ENCODE results near the gene C3orf18. TPM values are rescaled to one million over a fixed set of nuclear protein-coding genes. Genes with fewer than 3 reads are reported as not detected.

Gene C3orf18
- total RNA-seq, 1 experiment from 2014 or later: not detected

- DNase-seq (ENCODE audit: low spot score): no peak
Measured at GRCh38 chr3:50551054-50551659, 16.4 kb downstream of the C3orf18 start.

- peak; percentile 25 for DNase-seq (ENCODE audit: low spot score)
Measured at GRCh38 chr3:50550079-50550736, 17.3 kb downstream of the C3orf18 start.

- no peak for DNase-seq (ENCODE audit: low spot score)
Measured at GRCh38 chr3:50549226-50549625, 18.3 kb downstream of the C3orf18 start.

- no peak for DNase-seq (ENCODE audit: low spot score)
Measured at GRCh38 chr3:50545781-50546180, 21.8 kb downstream of the C3orf18 start.

DNA sequence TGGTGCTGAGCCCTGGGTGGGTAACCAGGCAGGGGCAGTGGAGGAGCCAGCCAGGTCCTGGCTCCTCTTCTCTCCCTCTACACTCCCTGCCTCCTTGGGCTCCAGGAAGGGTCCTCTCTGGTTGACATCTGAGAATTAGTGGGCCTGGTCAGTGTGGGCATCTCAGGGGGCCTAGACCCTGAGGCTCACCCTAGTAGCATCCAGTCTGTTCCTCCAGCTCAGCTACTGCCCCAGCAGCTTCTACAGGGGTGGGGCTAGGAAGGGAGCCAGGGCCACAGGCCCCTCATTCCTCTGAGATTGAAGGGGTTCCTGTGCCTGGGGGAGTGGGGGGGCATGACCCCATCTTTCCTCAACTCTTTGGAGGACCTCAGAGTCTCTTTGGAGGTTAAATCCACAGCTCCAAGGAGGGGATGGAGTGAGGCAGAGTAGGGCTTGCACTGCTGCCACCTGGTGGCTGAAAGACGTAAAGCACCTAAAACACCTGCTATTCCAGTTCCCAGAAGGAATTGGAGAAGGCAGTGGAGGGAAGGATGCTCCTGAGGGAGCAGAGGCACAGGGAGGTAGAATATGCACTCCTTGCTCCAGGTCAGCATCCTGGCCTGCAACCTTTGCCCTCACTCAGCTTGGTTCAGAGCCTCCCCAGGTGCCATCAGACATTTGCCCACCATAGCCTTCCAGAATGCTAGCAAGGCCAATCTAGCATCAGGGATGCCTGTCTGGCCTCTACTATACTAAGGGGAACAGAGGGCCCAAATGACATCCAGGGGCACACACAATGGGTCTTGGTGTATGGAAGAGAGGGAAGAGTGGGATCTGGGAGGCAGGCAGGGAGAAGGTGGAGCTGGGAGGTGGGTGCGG is 25.1 kb downstream of the C3orf18 start:
- DNase-seq (ENCODE audit: low spot score): peak; percentile 74

DNA sequence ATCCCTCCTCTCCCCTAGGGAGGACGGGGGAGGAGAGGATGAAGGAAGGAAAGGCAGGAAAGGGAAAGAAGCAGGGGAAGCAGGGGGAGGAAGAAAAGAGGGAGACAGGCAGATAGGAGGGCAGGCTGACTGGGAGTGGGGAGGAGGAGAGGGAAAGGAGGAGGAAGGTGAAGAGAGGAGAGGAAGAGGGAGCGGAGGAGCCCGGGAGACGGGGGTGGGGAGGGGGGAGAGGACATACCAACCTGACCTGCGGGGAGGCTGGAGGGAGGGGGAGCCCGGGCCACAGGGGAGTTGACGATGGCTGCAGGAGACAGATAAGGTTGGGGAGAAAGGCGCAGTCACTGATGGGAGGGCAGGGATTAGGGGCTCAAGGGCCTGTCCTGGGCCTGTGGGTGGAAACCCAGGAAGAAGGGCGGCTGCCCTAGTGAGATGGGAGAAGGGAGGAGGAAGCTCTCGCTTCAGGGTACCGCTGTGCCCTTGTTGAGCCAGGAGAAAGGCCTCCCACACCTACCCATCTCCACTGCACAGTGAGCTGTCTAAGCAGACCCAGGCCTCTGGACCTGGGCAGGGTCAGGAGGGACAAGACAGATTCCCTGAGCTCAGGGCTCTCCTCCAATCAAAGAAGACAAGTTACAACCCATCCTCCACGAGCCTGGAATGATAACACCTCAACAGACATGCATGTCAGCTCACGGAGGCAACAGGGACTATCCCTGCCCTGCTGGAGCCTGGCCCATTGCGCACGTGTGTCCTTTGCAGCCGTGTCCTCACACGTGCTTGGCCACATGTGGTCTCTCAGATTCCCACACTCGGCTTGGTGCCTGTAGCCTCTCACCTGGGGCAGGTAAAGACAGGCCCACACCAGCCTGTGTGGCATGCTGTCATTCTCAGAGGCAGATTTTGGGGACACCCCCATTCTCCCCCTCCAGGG is 27.9 kb downstream of the C3orf18 start:
- no peak for DNase-seq (ENCODE audit: low spot score)

DNA sequence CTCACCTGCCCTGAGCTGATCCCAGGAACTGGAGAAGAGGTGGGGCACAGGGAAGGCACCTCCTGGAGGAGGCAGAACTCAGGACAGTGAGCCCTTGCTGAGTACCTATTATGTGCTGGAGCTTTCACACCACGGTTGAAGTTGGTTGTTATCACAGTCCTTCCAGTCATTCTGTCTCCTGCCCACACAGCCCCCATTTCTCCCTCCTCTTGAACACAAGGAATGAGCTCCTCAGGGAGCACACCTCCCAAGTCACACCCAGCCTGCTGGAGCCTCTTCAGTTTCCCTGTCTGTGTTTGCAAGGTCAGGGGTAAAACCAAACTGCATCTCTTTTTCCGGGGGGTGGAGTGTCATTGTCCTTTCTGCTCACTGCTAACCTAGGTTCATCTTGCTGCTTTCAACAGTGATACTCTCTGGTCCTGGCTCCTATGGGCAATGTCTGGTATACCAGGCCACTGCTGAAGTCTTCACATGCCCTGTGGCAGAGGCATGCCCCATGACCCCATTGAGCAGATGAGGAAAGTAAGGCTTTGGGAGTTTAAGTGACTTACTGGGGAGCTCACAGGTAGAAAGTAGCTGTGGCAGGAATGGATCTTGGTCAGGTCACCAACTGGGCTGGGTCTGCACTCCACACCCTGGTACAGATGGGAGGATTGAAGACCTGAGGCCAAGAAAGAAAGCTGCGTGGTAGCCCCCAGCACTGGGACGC is 30.0 kb downstream of the C3orf18 start:
- DNase-seq (ENCODE audit: low spot score): no peak

- no peak for DNase-seq (ENCODE audit: low spot score)
Measured at GRCh38 chr3:50536471-50537180, 30.9 kb downstream of the C3orf18 start.

GRCh38 chr3:50534681-50535330 is 32.7 kb downstream of the C3orf18 start:
- DNase-seq (ENCODE audit: low spot score): no peak

GRCh38 chr3:50533807-50534461 is 33.6 kb downstream of the C3orf18 start:
- no peak for DNase-seq (ENCODE audit: low spot score)

- no peak for DNase-seq (ENCODE audit: low spot score)
Measured at GRCh38 chr3:50533316-50533715, 34.2 kb downstream of the C3orf18 start.

DNA sequence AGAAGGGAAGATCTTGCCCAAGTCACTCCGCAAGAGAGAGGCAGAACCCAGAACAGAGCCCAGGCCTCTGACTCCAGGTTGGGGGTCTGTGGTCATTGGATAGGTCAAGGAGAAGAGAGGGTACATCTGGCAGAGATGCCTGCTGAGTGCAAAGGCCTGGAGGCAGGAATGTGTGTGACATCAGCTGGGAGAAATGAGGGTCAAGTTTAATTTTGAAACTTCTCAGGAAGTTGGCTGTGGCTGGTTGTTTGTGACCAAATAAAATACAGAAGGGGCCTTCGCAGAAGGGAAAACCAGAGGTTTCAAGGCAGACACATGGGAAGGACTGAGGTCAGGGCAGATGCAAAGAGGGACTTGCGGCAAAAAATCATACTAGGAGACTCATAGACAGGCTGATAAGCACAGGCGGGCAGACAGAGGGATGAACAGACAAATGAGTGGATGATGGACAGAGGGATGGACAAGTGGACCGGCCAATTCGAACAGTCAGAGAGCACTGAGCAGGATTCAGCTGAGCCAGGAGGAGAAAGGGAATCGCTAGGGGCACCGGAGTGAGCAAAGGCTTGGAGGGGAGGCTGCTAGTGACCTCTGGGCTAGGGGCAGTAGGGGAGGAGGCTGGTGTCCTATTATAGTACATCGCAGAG is 35.4 kb downstream of the C3orf18 start:
- DNase-seq (ENCODE audit: low spot score): no peak

DNA sequence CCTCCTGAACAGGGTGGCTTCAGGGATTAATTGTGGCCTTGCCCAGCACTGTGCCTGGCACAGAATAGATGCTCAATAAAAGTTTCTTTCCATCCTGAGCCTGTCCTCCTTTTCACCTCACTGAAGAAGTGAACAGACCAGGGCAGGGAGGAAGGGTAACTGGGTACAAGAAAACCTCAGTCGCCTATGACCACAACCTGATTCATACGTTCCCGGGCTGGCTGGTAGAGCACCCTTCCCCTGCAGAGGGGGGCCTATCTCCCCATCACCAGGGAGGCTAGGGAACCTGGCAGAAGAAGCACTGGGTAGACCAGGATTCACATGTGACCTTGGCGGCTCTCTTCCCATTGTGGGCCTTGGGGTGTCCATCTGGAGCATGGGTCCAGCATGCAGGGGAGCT is 36.3 kb downstream of the C3orf18 start:
- no peak for DNase-seq (ENCODE audit: low spot score)

- no peak for DNase-seq (ENCODE audit: low spot score)
Measured at GRCh38 chr3:50530001-50530970, 37.3 kb downstream of the C3orf18 start.

GRCh38 chr3:50525987-50526386 is 41.6 kb downstream of the C3orf18 start:
- peak; percentile 71 for DNase-seq (ENCODE audit: low spot score)

GRCh38 chr3:50525191-50525910 is 42.2 kb downstream of the C3orf18 start:
- no peak for DNase-seq (ENCODE audit: low spot score)

- DNase-seq (ENCODE audit: low spot score): no peak
Measured at GRCh38 chr3:50524746-50525145, 42.8 kb downstream of the C3orf18 start.
